Activated CD8-positive, alpha-beta memory T cell treated with anti-CD3 and anti-CD28 coated beads, Interleukin-2, amount 50 U/mL, for 1 hour (primary cell): Measurements from ENCODE around the gene CBLB.
"Not testable (repeated sequence)": the region's sequence is repeated elsewhere in the genome, so short reads cannot be mapped to it uniquely, and the experiment has no call there.

ENCODE experiments used
- DNase-seq: peaks from one replicate; pipeline ENCODE4 v3.0.0-alpha.2; 2020; ENCODE audit errors: extremely low read depth

CBLB gene

DNA sequence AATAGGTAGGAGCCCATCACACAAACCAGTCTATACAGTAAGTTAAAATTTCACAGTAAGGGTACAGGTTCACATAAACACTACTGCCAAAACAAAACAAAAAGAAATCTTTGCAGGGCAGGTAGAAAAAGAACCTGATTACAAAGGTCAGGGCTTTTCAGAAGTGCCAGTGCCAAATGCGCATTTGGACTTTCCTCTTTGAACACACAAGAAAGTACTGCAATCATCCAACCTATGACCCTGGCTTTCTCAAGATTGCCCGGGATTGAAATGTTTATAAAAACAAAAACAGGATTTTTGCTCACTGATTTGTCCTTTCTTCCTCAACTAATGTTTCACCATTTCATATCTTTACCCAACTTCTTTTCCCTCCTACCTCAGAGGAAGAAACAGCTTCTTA is 47.4 kb downstream of the CBLB start:
- DNase-seq, result no peak

DNA sequence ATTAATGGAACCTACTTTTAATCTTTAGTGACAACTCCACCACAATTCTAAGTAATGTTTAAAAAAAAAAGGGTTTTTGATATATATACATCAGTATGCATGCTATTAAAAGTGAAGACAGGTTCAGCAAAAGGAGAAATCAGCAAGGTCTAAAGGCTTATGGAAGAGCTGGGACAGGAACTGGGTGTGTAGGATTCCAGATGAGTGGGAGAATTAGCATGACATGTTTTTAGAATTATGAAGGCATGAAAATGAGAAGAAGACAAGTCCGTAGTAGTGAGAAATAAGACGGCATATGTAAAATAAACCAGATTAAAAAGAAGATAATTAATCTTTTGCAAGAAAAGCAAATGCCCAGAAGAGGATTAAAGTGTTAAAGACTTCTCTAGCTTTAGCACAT is 52.0 kb downstream of the CBLB start:
- no peak for DNase-seq

DNA sequence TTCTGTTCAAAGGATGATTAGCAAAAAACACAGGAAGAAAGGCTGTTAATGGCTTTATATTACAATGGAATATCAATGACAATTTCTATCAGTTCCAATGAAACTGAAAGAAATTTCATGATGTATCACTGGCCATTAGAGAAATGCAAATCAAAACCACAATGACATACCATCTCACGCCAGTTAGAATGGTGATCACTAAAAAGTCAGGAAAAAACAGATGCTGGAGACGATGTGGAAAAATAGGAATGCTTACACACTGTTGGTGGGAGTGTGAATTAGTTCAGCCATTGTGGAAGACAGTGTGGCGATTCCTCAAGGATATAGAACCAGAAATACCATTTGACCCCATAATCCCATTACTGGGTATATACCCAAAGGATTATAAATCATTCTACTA is 53.5 kb downstream of the CBLB start:
- not testable (repeated sequence) for DNase-seq

DNA sequence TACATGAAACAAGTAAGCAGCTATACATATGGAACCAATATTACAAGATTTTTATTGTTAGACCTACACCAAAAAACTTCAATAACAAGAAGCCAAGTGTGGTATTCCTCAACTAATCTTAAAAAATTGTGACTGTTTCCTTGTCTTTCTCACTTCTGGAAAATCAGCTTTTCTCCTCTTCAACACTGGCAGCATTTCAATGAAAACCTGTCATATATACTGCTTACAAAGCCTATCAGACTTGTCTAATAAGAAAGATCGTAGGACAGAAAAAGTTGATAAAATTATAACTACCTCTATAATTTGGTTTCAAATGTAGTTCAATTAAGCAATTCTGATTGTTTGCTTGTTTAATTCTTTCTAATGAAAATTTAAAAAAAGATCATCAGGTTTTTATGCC is 55.1 kb downstream of the CBLB start:
- no peak for DNase-seq

DNA sequence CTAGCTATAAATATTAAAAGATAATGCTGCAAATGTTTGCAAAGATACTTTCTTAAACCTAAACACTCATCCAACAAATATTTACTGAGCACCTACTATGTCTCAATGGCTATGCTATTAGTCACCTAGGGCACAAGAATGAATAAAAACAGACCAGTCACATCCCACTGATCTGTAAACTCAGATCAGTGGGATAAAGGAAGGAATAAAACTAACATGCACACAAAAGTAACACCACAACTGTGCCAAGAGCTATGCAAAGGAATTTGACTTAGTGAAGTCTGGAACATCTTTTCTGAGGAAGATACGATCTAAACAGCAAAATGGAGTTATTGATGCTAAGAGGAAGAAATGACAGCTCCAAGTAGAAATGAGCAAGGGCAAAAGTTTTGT is 56.6 kb downstream of the CBLB start:
- DNase-seq, result no peak

DNA sequence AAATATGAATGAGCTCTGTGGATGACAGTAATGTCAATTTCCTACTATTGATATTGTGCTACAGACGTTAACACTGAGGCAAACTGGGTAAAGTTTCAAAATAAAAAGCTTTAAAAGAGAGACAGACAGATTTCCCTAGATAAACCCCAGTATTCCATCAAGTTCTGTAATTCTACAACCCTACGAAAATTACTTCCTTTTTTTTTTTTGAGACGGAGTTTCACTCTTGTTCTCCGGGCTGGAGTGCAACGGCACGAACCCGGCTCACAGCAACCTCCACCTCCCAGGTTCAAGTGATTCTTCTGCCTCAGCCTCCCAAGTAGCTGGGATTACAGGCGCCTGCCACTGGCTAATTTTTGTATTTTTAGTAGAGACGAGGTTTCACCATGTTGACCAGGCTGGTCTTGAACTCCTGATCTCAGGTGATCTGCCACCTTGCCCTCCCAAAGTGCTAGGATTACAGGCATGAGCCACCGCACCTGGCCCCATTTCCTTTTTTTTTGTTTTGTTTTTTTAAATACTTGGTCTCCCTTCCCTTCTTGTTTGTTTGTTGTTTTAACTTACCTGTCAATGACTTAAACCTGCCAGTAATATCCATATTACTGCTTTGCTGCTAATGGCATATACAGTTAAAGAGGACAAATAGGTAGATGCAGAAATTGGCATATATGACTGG is 57.2 kb downstream of the CBLB start:
- DNase-seq, result no peak

DNA sequence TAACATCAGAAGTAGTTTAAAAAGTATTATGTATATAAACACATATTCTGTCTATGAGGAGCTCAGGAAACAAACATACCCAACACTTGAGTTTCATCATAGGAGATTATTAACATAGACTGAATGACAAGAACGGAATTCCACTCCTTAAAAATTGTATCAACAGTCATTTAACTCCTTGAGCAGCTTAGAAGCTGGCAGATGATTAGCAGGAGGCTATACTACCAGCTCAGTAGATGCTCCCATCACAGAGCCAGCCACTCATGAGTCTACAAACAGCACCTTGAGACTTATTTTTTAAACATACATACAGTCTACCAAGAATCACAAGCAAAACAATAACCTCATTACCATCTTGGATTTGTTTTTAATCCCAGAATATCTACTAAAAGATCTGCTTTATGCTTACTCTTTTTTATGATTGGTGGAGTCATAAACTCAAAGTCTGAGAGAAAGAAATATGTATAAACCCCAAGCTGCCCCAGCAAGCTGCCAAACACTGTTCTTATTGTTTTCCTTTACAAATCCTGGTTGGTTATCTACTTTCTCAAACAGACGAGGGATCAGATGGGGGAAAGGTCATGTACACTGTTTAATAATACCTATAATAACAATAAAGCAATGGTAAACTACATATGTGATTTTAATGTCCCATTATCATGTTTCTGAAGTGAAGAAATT is 59.5 kb downstream of the CBLB start:
- DNase-seq, result no peak

DNA sequence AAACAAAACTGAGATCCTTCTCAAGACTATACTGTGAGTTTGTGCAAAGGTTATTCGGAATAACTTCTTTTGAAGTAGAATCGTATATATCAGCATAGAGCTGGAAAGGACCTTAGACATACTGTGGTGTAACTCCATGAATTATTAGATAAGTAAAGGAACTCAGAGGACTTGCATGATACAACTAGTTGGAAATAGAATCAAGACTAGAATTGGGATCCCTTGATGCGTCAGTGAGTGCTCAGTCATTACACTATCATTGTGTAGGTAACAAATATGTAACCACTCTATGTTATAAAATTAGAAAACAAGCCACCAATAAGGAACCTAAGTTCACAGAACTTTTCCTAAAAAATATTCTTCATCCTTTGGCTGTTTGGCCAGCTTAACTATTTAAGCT is 61.1 kb downstream of the CBLB start:
- DNase-seq, result no peak

DNA sequence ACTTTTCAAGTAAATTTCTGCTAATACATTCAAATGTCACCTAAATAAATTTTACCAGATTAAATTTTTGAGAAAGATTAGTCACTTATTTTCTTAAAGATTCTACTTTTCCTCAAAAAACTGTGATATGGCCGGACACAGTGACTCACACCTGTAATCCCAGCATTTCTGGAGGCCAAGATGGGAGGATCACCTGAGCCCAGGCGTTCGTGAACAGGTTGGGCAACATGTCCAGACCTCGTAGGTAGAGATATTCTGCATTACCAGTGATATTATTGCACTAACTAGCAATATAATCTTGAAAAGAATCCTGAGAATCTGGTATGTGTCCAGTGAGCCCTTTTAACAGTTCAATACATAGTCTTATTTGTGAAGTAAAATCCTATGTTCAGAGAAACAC is 61.7 kb downstream of the CBLB start:
- no peak for DNase-seq

DNA sequence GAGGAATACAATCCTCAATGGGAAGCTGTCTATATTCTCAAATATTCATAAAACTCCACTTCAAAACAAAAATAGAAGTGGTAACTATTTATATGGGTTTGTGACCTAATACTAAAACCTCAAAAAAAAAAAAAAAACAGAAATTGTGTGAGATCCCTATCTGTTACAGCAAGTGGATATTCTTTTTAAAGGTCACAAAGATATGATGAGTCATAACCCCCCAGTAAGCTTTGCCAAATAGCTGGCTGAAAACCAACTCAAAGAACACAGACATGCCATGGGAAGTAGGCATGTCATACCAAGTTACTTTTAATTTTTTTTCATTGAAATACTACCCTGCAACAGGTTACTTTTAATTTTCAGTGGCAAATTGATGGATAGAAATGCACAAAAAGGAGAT is 62.5 kb downstream of the CBLB start:
- no peak for DNase-seq

DNA sequence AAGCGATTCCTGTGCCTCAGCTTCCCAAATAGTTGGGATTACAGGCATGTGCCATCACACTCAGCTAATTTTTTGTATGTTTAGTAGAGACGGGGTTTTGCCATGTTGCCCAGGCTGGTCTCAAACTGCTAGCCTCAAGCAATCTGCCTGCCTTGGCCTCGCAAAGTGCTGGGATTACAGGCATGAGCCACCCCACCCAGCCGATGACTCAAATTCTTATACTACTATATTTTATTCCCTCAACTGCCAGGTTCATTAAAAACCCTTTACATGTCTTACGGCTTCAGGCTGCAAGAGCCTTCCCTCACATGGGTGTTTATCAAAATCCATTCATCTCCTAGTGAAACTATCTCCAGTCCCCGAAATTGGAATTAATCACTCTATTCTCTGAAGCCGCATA is 63.4 kb downstream of the CBLB start:
- no peak for DNase-seq

DNA sequence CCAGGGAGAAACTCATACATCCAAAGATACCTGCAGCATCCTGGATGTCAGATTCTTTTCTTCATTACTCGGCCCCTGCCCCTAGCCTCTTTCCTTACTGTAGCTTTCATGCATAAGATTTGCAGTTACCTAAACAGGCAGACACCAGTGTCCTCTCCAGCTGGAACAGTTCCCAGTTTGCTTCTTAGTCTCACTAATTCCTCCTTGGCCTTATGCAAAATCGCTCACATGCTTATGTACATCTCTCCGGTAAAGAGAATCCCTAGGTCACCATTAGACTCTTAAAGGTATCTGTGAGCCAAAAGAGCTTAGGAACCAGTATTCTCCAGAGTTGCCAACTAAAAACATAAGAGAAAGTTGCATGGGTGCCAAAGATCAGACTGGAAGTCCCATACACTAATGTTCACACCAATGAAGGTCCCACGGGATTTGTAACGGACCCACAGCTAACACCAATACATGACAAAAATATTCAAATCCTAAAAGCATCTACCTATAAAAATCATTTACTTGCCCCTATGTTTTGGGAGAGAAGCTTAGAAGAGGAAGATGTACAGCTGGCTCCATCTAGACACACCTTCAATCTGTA is 66.6 kb downstream of the CBLB start:
- no peak for DNase-seq

DNA sequence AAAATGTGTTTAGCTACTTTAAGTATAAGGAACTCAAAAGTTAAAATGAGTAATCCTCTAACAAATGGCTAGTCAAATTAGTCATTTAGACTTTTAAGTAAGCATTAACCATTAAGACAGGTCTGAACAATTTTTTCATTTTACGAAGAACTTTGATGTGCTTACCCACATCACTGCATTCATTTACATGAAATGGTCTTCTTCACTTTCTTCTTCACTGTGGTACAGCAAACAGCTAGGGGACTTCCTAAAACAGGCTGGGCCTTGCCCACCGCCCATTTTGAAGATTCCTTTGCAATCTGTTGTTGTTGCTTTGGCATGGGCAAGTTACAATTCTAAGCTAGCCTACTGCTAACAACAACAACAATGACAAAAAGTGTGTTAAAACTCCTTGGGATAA is 67.4 kb downstream of the CBLB start:
- DNase-seq, result no peak

DNA sequence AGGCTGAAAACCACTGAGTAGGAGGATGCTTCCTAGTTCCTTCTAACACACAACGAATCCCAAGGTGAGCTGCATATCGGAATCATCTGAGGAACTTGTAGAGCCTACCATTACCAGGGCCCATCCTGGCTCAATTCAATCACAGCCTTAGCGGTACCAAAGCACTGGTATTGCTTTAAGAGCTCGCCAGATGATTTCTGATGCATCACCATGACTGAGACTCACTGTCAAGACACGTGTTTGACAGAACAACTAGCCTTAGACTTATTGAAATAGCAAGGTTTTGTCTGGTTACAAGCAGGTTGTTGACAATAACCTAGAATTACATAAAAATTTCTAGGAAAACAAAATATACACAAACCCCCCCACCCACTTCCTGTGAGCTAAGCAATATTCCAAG is 68.5 kb downstream of the CBLB start:
- no peak for DNase-seq

DNA sequence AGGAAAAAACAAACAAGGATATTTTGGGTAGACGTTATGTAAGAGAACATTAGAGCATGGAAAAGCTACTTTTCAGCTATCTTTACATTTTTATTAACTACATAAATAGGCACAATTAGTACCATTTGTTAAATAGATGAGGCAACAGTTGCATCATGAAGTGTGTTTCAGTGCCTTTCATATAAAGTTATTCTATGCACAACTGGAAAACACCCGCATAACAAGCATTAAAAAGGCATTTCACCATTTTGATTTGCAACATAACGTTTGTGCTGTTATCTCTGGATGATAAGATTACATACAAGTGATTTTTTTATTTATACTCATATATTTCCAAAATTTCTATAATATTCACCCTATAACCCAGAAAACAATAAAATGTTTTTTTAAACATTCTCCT is 69.5 kb downstream of the CBLB start:
- DNase-seq, result no peak

DNA sequence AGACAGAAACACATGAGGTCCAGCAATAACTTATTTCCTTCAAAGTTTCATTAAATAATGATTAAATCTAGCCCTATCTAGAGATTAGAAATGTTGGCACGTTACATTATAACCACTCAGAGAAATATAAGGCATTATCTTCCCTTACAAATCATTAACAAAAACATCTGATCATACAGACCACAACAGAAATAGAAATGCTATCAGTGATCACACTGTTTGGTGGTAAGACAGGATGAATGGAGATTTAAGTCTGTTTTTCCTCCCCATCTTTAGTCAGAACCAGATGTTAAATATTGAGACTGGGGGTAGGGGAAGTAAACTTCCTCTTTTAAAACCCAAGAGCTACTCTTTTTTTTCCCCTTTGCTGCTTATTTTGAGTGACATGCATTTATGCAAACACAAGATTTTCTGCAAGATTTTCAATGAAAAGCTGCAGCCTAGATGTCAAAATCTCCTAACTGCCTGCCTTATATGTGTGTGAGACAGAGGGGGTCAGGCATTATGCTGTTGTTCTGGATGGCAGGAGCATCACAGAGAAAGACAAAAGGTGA is 70.4 kb downstream of the CBLB start:
- no peak for DNase-seq

DNA sequence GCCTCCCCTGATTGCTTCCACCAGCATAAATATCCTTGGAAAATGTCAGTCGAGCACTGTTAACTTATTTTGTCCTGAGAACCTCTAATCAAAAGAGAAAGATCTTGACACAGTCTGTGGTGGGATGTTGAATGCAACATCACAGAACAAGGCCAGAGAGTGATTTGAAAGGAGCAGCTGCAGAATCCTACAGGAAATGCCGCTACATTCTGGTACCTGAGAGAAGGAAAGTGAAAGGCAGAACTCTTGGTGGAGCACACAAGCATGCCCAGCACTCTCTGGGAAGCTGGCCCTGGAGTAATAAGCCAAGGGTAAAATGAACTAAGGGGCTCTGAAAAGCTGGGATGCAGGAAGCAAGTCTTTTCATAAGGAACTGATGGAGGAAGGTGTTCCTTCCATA is 75.8 kb downstream of the CBLB start:
- DNase-seq, result no peak

DNA sequence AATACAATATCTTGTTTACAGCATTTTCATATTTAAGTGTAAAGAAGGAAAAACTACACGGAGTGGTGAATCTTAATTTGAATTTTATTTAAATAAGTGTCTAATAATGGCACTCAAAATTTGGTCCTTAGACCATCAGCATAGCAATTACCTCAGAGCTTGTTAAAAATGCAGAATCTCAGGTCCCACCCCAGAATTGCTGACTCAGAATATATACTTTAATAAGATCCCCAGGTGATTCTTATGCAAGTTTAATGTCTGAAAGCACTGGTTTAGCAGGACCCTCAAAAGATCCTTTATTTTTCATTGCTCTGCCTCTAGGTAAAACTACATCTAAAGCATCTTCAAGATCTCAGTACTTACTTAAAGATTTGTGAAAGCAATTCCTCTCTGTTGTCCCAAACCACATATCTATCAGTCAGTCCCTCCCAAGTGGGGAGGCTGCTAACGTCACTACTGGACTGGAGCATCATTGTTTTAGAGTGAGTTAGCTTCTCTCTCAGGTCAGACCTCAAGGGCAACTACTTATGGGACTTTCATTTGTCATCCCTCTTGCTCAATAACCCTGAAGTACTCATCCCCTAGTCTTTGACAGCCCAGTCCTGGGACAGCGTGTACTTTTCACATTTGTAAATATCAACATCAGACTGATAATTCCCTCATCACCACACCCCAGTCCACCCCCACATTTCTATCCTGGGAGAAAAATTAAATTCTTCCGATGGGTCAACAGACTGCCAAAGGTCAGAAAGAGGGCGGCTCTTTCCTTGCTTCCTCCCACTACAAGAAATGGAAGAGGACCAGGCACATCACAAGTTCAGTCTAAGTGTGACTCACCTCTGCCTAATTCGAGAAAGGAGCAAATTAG is 76.7 kb downstream of the CBLB start:
- DNase-seq, result no peak

DNA sequence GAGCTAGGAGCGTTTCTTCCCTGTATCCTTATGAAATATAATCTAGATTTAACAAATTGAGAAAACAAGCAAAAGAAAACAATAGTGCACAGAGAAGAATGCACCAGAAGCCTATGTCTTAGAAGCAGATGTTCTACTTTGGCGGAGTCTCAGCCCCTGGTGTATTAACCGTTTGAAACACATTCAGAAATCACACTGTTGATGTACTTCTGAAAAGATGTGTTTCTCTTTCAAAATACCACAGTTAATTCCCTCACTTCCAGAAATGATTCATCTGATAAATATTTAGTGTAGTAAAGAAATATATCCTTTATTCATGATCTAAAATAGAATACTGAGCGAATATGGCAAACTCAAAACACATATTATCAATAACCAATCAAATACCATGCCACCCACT is 77.7 kb downstream of the CBLB start:
- DNase-seq, result no peak

DNA sequence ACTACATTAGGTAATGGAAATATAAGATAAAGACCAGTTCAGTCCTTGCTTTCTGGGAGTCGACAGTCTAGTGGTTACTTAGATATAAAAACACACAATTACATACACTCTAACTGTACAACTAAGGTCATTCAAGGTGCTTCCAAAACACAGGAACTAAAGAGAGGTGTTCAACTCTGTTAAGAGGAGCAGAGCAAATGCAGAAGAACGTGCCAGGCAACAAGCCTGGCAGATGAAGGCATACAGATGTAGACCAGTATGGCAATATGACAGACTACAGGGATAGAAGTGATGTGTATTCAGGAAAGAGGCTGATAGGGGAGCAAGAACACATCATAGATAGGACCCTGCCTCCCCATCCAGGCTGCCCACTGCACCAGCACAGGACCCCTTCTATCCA is 78.3 kb downstream of the CBLB start:
- DNase-seq, result no peak

DNA sequence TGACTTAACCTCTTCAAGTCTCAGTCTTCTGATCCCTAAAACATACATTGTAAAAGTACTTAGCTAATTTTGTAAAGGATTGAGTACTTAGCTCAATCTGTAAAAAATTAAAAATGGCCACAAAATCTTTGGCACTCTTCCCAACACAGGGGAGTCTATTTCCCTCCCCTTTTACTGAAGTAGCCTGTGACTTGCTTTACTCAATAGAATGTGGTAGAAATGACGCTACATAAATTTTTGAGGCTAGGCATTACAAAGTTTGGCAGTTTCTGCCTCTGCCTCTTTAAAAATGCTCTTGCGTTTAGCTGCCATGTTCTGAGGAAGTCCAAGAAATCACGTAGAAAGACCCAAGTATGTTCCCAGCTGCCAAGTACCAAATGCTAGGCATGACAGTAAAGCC is 80.2 kb downstream of the CBLB start:
- no peak for DNase-seq

DNA sequence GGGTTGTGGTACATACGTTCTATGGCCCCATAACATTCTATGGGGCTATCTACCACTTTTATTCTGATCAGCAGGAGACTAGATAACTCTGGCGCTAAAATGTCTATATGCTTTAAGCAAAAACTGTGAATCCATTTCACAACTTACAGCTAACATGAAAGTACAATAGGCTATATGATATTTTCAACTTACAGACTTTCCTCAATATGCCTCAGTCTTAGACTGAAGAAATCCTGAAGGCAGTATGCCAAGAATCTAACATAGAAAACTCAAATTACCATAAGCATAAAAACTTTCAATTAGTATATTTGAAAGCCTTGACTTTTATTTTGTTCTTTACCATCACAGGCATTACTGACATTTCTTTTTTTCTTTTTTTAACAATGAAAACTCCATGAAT is 81.4 kb downstream of the CBLB start:
- DNase-seq, result no peak
